Stimulated activated CD8-positive, alpha-beta memory T cell treated with anti-CD3 and anti-CD28 coated beads, Interleukin-4, amount 100 ng/mL, for 1 hour (primary cell): Measurements from ENCODE around the gene HDGFL1.

ENCODE experiments used
- DNase-seq, 2 donors: peaks; one replicate each; pipeline ENCODE4 v3.0.0-alpha.2; 2020; ENCODE audit warnings: low read depth in 2 of 2, low spot score in 1 of 2

Gene HDGFL1

DNA sequence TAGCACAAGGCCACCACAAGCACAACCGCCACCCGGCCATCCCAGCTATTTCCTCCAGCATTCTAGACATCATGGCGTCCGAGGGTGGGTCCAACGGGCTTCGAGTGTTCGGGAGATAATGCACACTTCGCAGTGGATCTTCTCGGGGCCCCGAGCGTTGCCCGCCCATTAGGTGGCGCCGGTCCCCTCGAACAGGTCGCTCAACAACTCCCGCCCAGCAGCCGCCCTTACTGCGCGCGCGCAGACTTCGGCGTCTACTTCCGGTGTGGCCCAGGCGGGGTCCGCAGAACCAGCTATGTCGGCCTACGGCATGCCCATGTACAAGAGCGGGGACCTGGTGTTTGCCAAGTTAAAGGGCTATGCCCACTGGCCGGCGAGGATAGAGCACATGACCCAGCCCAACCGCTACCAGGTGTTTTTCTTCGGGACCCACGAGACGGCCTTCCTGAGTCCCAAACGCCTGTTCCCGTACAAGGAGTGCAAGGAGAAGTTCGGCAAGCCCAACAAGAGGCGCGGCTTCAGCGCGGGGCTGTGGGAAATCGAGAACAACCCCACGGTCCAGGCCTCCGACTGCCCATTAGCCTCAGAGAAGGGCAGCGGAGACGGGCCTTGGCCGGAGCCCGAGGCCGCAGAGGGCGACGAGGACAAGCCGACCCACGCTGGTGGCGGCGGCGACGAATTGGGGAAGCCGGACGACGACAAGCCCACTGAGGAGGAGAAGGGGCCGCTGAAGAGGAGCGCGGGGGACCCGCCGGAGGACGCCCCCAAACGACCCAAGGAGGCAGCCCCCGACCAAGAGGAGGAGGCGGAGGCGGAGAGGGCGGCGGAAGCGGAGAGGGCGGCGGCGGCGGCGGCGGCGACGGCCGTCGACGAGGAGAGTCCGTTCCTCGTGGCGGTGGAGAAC is at the start of gene HDGFL1:
Gene HDGFL1 (plus strand): TSS at position 286 of the 904 bp plus-strand sequence. CDS start 10 bp downstream, at position 296.
- DNase-seq, result no peak

DNA sequence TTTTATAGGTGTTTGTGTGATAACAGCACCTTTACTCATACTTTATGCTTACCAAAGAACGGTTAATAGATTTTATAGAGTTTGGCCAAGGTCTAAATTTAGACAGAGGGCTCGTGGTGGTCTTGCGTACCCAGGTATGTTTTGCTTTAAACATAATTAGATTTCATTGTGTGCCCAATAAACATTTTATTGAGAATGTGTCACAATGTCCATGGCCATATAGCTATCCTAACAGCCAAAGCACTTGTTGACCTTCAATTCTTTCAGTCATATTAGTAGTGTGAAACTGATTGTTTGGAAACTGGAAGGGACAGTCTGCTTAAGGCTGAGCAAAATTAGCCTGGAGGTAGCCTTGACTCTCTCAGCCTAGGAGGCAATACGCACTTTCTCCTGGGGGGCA is 48.3 kb upstream of the HDGFL1 start:
- DNase-seq, result no peak

- no peak for DNase-seq
Observed at GRCh38 chr6:22526736-22527135, 42.6 kb upstream of the HDGFL1 start.

GRCh38 chr6:22529866-22530265 is 39.5 kb upstream of the HDGFL1 start:
- no peak for DNase-seq

GRCh38 chr6:22530506-22530905 is 38.9 kb upstream of the HDGFL1 start:
- DNase-seq, result no peak

GRCh38 chr6:22536122-22536521 is 33.2 kb upstream of the HDGFL1 start:
- DNase-seq, result no peak

- DNase-seq, result no peak
Observed at GRCh38 chr6:22544476-22544875, 24.9 kb upstream of the HDGFL1 start.

GRCh38 chr6:22545051-22545450 is 24.3 kb upstream of the HDGFL1 start:
- DNase-seq, result no peak

- DNase-seq, result no peak
Observed at GRCh38 chr6:22546236-22546635, 23.1 kb upstream of the HDGFL1 start.

DNA sequence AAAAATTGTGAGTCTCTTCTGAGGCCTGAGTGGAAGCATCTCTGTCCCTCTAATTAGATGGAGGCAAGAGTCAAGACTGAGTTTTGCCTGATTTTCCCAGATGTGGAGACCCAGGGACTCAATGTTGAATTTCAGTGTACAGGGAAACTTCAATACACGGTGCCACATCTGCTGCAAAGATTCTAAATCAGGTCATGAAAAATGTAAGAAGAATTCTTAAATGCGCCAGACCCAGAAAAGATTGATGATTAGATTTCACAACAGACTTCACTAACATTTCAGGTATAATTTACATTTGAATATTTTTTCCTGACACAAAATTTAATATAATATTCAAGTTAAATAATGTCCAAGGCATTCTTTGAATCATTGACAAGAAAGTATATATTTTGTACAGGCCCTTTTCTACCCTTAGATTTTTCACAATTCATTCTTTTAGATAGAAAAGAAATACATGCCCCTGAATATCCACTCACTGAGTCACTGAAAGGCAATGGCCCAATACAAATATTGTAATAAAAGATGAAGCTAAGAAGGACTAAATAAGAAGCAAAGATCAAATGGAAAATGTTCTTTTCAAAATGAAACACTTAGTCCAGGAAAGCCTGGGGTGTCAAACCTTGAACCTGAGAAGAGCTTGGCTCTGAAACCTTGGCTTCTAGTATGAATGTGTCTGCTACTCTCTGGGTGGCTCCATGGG is 18.2 kb upstream of the HDGFL1 start:
- no peak for DNase-seq

GRCh38 chr6:22556266-22556665 is 13.1 kb upstream of the HDGFL1 start:
- no peak for DNase-seq

DNA sequence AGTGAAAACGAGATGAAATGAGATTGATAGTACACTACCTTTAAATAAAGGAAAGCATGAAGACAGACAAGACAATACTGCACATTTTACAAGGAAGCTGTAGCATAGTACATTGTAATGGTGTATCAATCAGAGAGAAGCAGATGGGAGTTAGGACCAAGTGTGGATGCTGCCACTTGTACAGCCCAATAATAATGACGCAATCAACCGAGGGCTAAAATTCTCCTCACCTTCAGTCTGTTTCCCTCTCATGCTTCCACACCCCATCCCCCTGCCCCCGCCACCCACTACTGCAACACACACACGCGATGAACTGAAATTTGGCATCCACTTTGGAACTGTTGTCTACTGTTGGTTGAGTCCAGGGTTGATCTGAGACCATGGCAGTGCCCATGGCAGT is 12.4 kb upstream of the HDGFL1 start:
- no peak for DNase-seq

DNA sequence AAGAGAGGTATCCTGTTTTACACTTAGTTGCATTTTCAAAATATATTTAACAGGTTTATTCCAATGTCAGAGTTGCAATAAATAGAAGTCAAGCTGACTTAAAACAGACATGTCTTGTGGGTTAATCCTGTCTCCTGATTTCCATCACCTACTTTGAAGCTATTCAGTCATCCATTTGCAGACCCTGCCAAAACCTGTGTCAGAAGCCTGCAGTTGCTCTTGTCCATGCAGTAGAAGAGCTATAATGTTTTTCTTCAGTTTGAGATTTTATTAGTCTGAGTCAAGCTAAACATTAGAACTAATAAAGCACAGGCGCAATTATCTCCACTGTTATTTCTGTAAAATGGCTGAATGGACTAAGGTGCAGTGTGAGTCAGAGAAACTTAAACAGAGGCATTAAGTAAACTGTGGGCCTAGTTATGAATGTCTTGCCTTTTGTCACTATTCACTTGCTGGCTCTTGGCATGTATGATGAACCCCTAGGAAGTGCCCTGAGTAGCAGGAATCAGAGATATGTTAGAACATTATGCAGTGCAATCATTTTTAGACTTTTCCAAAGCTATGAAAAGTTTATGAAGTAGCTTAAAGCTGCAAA is 11.0 kb upstream of the HDGFL1 start:
- DNase-seq, result no peak

GRCh38 chr6:22568854-22569253 is 512 bp upstream of the HDGFL1 start:
- DNase-seq, result no peak

DNA sequence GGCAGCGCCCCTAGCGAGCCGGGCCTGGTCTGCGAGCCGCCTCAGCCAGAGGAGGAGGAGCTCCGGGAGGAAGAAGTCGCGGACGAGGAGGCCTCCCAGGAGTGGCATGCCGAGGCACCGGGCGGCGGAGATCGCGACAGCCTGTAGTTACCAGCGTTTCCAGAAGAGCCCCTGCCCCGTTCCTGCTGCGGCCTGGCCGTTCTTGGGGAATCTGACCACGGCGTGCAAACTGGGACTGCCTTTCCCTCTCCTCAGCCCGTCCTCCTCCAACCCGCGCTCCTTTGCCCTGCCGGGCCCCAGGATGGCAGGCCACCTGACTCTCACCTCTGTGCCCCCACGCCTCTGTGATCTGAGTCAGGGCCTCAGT is 802 bp downstream of the HDGFL1 start:
- no peak for DNase-seq

GRCh38 chr6:22575190-22575589 is 5.8 kb downstream of the HDGFL1 start:
- no peak for DNase-seq

DNA sequence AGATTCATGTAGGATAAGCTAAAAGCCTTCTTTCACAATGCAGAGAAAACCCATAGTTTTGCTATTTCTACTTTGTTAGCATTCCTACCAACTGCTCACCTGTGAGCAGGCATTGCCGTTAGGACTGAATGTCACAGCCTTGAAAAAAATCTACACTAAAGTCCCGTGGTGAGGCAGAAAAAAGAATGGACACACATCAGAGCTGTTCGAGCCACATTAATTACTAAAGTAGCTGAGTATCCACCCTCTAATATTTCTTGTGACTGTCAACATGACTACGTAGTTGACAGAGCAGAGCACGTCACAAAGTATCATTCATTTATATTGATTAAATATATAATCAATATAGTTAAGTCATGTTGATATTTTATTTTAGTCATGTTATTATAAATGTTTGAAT is 10.1 kb downstream of the HDGFL1 start:
- no peak for DNase-seq

DNA sequence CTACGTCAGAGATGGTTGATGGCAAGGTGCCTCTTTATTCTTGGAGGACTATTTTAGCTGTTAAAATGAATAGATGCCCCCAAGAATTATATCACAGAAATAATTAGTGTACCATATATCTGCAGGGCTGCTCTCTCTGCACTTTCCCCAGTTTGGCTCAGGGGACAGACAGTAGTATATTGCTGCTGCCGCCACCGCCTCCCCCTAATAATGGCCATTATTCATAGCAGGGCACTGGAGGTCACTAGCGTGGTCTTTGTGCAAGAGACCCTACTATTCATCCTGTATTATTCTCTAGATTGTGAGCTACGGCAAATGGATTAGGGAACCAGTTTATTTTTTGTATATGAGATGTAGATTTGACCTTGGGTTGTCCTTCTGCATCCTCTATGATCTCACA is 11.0 kb downstream of the HDGFL1 start:
- no peak for DNase-seq

- DNase-seq, result no peak
Observed at GRCh38 chr6:22582417-22583205, 13.2 kb downstream of the HDGFL1 start.

DNA sequence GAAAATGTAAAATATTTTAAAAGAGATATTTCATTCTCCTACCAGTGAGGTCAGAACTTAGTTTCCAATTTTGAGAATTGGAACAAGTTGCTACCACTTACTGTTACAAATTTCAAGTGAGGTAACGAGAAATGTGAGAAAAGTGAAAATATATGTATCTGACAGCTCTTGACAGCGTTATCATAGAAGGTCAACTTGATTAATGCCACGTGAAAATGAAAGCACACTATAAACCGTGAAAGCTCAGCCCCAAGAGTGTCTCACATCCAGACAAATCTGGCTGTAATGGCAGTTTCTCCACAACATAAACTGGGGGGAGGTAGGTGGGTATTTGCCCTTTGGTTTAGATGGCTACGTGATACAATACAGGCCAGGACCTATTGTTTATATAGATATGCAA is 13.9 kb downstream of the HDGFL1 start:
- no peak for DNase-seq

DNA sequence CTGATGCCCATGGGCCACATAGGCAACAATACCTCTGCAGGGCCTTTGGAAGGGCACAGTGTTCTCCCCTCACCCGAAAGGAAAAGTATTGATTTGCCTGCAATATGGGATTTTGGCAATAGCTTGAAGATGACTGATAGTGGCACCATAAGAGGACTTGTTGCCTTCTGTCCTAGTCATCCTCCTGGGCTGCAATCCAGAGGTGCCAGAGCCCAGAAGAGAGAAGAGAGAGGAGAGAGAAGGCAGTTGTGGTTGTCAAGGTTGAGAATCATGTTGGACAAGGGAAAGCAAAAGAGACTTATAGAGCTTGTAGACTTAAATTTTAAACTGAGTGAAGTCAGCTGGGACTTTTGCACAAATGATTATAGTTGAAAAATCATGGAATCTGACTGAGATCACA is 14.6 kb downstream of the HDGFL1 start:
- no peak for DNase-seq
